HepG2 (cell line): ENCODE results near the gene SPRR5. TPM values are rescaled to one million over a fixed set of nuclear protein-coding genes. Genes with fewer than 3 reads are reported as not detected.

Experiments
- ATAC-seq: fragments of 200-7000 bp; cut with Tn5 transposase; 3 replicates; pipeline ENCODE4 v1.9.1; 2020; ENCODE audit warnings: mild to moderate bottlenecking, moderate library complexity
- BruUV-seq: library from RNA; stranded (reverse); fragments of 400-500 nt; replicated peaks from 2 replicates; lab custom pipeline; 2021; lab: Mats Ljungman, UMichigan
- CTCF ChIA-PET: fragments of 300-600 bp; formaldehyde crosslinking; extraction: SDS; loops from one replicate; lab custom pipeline; 2021; ENCODE audit warnings: low total read pairs, inconsistent platforms, low intra/inter-chr PET ratio; lab: Yijun Ruan, JAX
- POLR2A ChIA-PET: fragments of 350-600 bp; sonication (Branson Sonifier 250); formaldehyde crosslinking; loops from one replicate; lab custom pipeline; 2020; ENCODE audit warnings: antibody characterized with exemption, inconsistent platforms; lab: Yijun Ruan, JAX
- DNase-seq: peaks from one replicate; pipeline ENCODE4 v3.0.0-alpha.2; 2015; ENCODE audit warnings: low spot score
- FAIRE-seq: peaks from 3 replicates; lab custom pipeline; 2011; peaks lifted over from hg19 to GRCh38; lab: Jason Lieb, UNC
- H2AFZ ChIP-seq: one replicate; pipeline ENCODE4 v1.6.1; 2011; ENCODE audit warnings: low read length, inconsistent platforms
- H3K27ac ChIP-seq: fragments of 300-600 bp; 3 replicates; pipeline ENCODE4 v1.8.0; 2011; ENCODE audit warnings: mixed run types, mild to moderate bottlenecking, mixed read lengths, low read length, inconsistent platforms; ENCODE audit not compliant: insufficient read depth; ENCODE audit errors: extremely low read length
- H3K27me3 ChIP-seq, 2 experiments: fragments of 200-600 bp in 1 of 2; 2 replicates in 1 of 2; 3 replicates in 1 of 2; pipeline versions ENCODE4 v1.6.0 to v1.8.0; 2011; ENCODE audit warnings: low read length in 2 of 2, mild to moderate bottlenecking in 2 of 2, moderate library complexity in 2 of 2, inconsistent platforms in 1 of 2; ENCODE audit not compliant: insufficient read depth in 2 of 2, control insufficient read depth in 1 of 2
- H3K36me3 ChIP-seq, 2 experiments: fragments of 200-600 bp in 1 of 2; replicated peaks in 1 of 2; 2 replicates in 1 of 2; 3 replicates in 1 of 2; pipeline versions ENCODE4 v1.5.1 to v1.8.0; 2011; ENCODE audit warnings: low read length in 2 of 2, inconsistent platforms in 1 of 2; ENCODE audit not compliant: insufficient read depth in 2 of 2, control insufficient read depth in 1 of 2
- H3K4me1 ChIP-seq: 2 replicates; pipeline ENCODE4 v1.5.1; 2012; ENCODE audit warnings: low read length, inconsistent platforms; ENCODE audit not compliant: insufficient read depth
- H3K4me2 ChIP-seq: 2 replicates; pipeline ENCODE4 v1.6.0; 2011; ENCODE audit warnings: low read depth, low read length, inconsistent platforms
- H3K4me3 ChIP-seq, 3 experiments: fragments of 200-600 bp in 1 of 3; sonication (generic), shearing (Covaris generic) in 1 of 3; replicated peaks in 1 of 3; 2 replicates each; pipeline ENCODE4 v1.5.1; 2011 to 2016; ENCODE audit warnings: low read length in 3 of 3, inconsistent platforms in 2 of 3, low read depth in 2 of 3, mild to moderate bottlenecking in 2 of 3, control low read depth in 1 of 3, mixed read lengths in 1 of 3; ENCODE audit not compliant: insufficient read depth in 1 of 3
- H3K79me2 ChIP-seq: one replicate; pipeline ENCODE4 v1.6.1; 2011; ENCODE audit warnings: low read length, inconsistent platforms; ENCODE audit not compliant: insufficient read depth
- H3K9ac ChIP-seq: 2 replicates; pipeline ENCODE4 v1.6.0; 2011; ENCODE audit warnings: mild to moderate bottlenecking, low read depth, low read length, inconsistent platforms; ENCODE audit not compliant: insufficient read depth
- H3K9me3 ChIP-seq: 2 replicates; pipeline ENCODE4 v1.5.1; 2012; ENCODE audit warnings: mild to moderate bottlenecking, low read length
- H4K20me1 ChIP-seq: 2 replicates; pipeline ENCODE4 v1.6.0; 2011; ENCODE audit warnings: inconsistent platforms, mild to moderate bottlenecking, low read length, moderate library complexity; ENCODE audit not compliant: insufficient read depth
- CSRNP2 ChIP-seq: sonication (generic); formaldehyde crosslinking; conservative IDR thresholded peaks from 2 replicates; pipeline ENCODE4 v1.8.0; 2022; ENCODE audit warnings: low read depth, missing genetic modification reagents
- FOXP4 ChIP-seq: sonication (generic); formaldehyde crosslinking; IDR thresholded peaks from 2 replicates; pipeline ENCODE4 v1.4.0; 2020; ENCODE audit warnings: missing genetic modification reagents
- GATAD1 ChIP-seq: IDR thresholded peaks from 2 replicates; pipeline ENCODE4 v1.6.1; 2016; ENCODE audit warnings: missing genetic modification reagents, missing compliant biosample characterization
- KAT2B ChIP-seq: fragments of 150-350 bp; IDR thresholded peaks from 2 replicates; pipeline ENCODE4 v1.6.1; 2014; ENCODE audit warnings: low read depth, low read length, borderline replicate concordance
- KMT2A ChIP-seq: sonication (generic); formaldehyde crosslinking; IDR thresholded peaks from 2 replicates; pipeline ENCODE4 v1.4.0; 2020; ENCODE audit warnings: missing genetic modification reagents
- MTA1 ChIP-seq: sonication (generic); formaldehyde crosslinking; IDR thresholded peaks from 2 replicates; pipeline ENCODE4 v1.4.0; 2020; ENCODE audit warnings: missing genetic modification reagents, mild to moderate bottlenecking, borderline replicate concordance
- MXD1 ChIP-seq: sonication (generic); formaldehyde crosslinking; IDR thresholded peaks from 2 replicates; pipeline ENCODE4 v1.4.0; 2020; ENCODE audit warnings: mild to moderate bottlenecking, missing genetic modification reagents
- NCOR1 ChIP-seq: fragments of 200-600 bp; sonication (generic); IDR thresholded peaks from 2 replicates; pipeline ENCODE4 v1.7.0; 2017; ENCODE audit warnings: antibody characterized with exemption, low read length, borderline replicate concordance
- PAXIP1 ChIP-seq: sonication (generic); formaldehyde crosslinking; conservative IDR thresholded peaks from 2 replicates; pipeline ENCODE4 v1.4.0; 2020; ENCODE audit warnings: mild to moderate bottlenecking, missing genetic modification reagents, moderate library complexity
- RFXANK ChIP-seq: IDR thresholded peaks from 2 replicates; pipeline ENCODE4 v1.6.1; 2016
- XRCC5 ChIP-seq: fragments of 200-400 bp; formaldehyde crosslinking; optimal IDR thresholded peaks from 2 replicates; pipeline ENCODE3; 2017; ENCODE audit warnings: mild to moderate bottlenecking, low read length
- ZNF101 ChIP-seq: sonication (generic); formaldehyde crosslinking; IDR thresholded peaks from 2 replicates; pipeline ENCODE4 v1.4.0; 2020; ENCODE audit warnings: mild to moderate bottlenecking, low read depth, missing genetic modification reagents, borderline replicate concordance
- ZNF235 ChIP-seq: sonication (generic); formaldehyde crosslinking; IDR thresholded peaks from 2 replicates; pipeline ENCODE4 v1.8.1; 2023; ENCODE audit warnings: mild to moderate bottlenecking, missing genetic modification reagents, borderline replicate concordance
- ZNF484 ChIP-seq: sonication (generic); formaldehyde crosslinking; IDR thresholded peaks from 2 replicates; pipeline ENCODE4 v1.5.1; 2020; ENCODE audit warnings: mild to moderate bottlenecking, low read depth, missing genetic modification reagents, borderline replicate concordance
- ZNF740 ChIP-seq: sonication (generic); formaldehyde crosslinking; IDR thresholded peaks from 2 replicates; pipeline ENCODE4 v1.4.0; 2020; ENCODE audit warnings: missing genetic modification reagents
- ZNF792 ChIP-seq: IDR thresholded peaks from 2 replicates; pipeline ENCODE4 v1.6.1; 2016
- WGBS: methylation state at CpG from one replicate; pipeline ENCODE4 v1.1.6; 2017; ENCODE audit warnings: low lambda C conversion rate; 5-methylcytosine and 5-hydroxymethylcytosine counted together
- in situ Hi-C: cut with HindIII; loops from 2 replicates; pipeline ENCODE4 v1.10.0; 2017; ENCODE audit warnings: low pct_unique_long_range_greater_than_20kb; ENCODE audit not compliant: extremely low pct_ligation_motif_present
- intact Hi-C: fragments of 100-400 bp; cut with micrococcal nuclease; formaldehyde crosslinking; loops from one replicate; pipeline ENCODE4 v1.10.0; 2022; ENCODE audit not compliant: unreplicated experiment
- polyA plus RNA-seq, 8 experiments: library from polyadenylated mRNA; depleted of rRNA in 3 of 8; stranded (reverse) in 7 of 8; unstranded in 1 of 8; fragments of >200 nt; fragmentation: Illumina TruSeq in 4 of 8; extraction: Trizol in 4 of 8; gene quantifications; 2 replicates each; pipeline versions ENCODE4 v1.2.1 to v1.2.3, GENCODE V29; 2011 to 2016; ENCODE audit warnings: low read depth in 4 of 8, missing spikeins in 1 of 8, mixed read lengths in 1 of 8; ENCODE audit not compliant: insufficient read depth in 1 of 8
- total RNA-seq, 5 experiments: library from RNA; depleted of rRNA; stranded (reverse); fragments of >200 nt; fragmentation: Illumina TruSeq; extraction: Trizol; gene quantifications; 2 replicates each; pipeline ENCODE4 v1.2.3, GENCODE V29; 2016; ENCODE audit warnings: low read depth in 1 of 5

The SPRR5 gene
- total and polyA plus RNA-seq, 2 of the 13 experiments (the other 11 are each of a cell fraction or from before 2014, with no cell fraction given) = not detected

GRCh38 chr1:152946248-152946647 is 758 bp upstream of the SPRR5 start (continued):
- TF ChIP-seq KAT2B = no peak
- no peak for TF ChIP-seq GATAD1
- TF ChIP-seq XRCC5 = no peak
- TF ChIP-seq RFXANK = no peak
- TF ChIP-seq PAXIP1 = no peak
- no peak for TF ChIP-seq ZNF792 (CRISPR knock-in tag)
- no peak for TF ChIP-seq ZNF484

- CTCF ChIA-PET = no interaction called here
Observed at GRCh38 chr1:152951711-152952110, 4.7 kb downstream of the SPRR5 start.

More at GRCh38 chr1:152951711-152952110, 4.7 kb downstream of the SPRR5 start:
- no peak for DNase-seq
- Histone ChIP-seq H3K9me3 (no peaks in the 10 kb centered on the region), H3K79me2 (no peaks in the 10 kb centered on the region), H3K27ac (no peak overlapping the region), H3K4me3 (no peak overlapping the region), H3K27me3 (peaks cover 0 to 3% of the 10 kb centered on the region in 2 experiments; a peak in 1 of 5 replicates), H3K9ac (no peak overlapping the region), H3K36me3 (no peaks in the 10 kb centered on the region), H2AFZ (no peak overlapping the region), H3K4me1 (no peaks in the 10 kb centered on the region), H4K20me1 (no peaks in the 10 kb centered on the region), H3K4me2 (no peak overlapping the region)
- POLR2A ChIA-PET = no interaction called here
- ATAC-seq = no peak
- intact Hi-C loops = loop anchor here (10.0 kb wide), 1 partner anchor 57 kb away; no protein-coding TSS in a partner anchor
- 3% methylated on average over 5 of the region's 5 CpGs for WGBS
- no peak for FAIRE-seq
- no TSS peak for BruUV-seq
- in situ Hi-C loops = no loop called here
- TF ChIP-seq MXD1 (CRISPR knock-in tag) (no peak), KMT2A (CRISPR knock-in tag) (no peak), MTA1 (no peak), ZNF740 (CRISPR knock-in tag) (no peak), ZNF235 (no peak), ZNF101 (CRISPR knock-in tag) (no peak), CSRNP2 (CRISPR knock-in tag) (no peak), FOXP4 (CRISPR knock-in tag) (no peak), NCOR1 (no peak)
